HG02610 (cell line): ENCODE data around the gene NASP.

Experiments used
- ATAC-seq: cut with Tn5 transposase; IDR thresholded peaks from one replicate; pipeline ENCODE4 v1.9.1; 2021; ENCODE audit warnings: mild to moderate bottlenecking, moderate library complexity; ENCODE audit not compliant: unreplicated experiment

The NASP gene

GRCh38 chr1:45617618-45618017, 33.8 kb downstream of the NASP start:
- no peak for ATAC-seq

DNA sequence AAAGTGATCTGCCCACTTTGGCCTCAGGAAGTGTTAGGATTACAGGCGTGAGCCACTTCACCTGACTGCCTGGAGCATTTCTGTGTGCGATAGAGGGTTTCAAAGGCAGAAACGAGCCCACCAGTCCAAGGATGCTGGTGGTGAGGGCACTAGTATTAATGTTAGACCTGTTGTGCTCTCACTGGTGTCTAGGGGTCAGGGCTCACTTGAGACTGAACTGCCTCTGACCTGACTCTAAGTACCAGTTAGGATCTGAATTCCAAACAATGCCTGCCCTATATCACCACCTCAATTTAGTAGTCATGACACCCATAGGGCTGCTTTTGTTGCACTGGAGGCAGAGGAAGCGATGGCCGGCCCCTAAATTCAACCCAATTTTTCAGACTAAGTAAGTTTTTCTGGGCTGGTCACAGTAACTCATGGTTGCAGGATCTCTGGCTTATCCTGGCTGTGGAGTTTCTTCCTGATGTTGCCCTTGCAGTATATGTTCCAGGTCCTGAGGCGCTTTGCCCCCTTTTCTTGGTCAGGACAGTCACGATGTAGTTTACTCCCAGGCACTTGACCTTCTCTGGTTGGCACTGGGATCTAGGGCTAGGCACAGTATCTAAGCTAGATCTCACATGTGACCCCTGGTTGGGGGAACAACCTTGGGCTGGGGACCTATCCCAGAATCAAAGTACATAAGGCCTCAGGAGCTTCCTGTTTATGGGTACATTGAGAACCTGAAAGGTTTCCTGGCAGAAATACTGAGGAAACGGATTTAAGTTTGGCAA, 35.5 kb downstream of the NASP start:
- ATAC-seq: no peak

- ATAC-seq: no peak
Measured at GRCh38 chr1:45620588-45621500, 37.0 kb downstream of the NASP start.

GRCh38 chr1:45621501-45621836, 37.6 kb downstream of the NASP start:
- no peak for ATAC-seq

DNA sequence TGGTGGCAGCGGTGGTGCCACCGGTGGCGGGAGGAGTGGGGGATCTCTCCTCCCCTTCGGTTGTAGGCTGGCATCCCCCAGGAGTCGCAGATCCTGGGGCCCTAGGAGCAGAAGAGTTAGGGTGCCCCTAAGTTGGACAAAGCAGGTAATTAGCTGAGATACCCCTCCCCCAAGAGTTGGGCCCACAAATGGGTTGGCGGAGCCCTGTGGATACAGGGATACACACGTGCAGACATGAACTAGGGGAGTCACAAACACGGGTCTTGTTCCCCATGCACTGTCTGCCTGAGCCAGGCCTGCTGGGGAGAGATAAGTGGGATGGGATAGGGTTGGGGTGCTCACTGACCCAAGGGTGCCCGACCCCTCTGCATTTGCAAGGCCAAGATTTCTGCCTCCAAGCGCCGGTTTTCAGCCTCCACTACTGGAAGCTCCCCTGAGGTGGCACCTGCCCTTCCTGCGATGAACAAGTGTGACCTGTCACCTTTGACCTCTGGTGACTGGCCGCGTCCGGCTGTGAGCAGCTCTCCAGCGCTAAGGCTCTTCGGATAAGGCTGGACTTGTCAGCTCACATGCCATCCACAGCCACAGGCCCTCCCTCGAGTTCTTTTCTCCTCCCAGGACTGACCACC, 38.2 kb downstream of the NASP start:
- ATAC-seq: no peak

DNA sequence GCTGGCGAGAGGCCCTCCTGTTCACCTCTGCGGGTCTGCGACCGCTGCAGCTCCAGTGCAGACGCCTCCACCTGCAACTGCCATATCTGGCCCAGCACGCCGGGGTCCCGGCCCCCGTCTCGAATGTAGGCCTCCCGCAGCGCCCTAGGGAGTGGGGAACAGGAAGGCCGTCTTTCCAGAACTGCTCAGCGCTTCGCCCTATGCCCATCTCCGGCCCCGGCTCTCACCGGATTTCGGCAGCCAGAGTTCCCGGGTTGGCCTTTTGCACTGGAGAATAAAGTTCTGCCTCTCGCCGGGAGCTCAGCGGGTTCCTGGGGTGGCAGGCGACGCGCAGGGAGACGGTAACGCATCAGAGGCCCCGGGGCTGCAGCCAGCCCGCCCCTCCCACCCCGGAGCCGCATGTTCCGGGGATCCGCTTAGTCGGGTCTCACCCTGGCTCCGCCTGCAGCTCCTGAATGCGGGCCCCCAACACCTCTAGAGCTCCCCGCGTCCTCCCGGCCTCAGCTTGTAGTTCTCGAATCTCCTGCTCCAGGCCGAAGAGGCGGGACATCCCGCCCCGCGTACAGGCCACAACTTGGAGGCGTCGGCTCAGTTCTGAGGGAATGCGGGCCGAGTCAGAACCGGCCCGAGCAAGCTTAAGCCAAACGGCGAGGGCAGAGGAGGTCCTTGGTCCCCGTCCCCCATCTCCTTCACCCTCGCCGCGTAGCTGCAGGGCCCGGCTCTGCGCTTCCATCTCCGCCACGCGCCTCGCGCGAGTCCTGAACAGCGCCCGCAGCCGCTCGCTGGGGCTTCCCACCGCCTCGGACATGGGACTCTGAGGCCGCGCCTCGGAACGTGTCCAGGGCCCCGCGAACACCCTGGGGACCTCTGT, 38.9 kb downstream of the NASP start:
- no peak for ATAC-seq

GRCh38 chr1:45623972-45624371, 40.1 kb downstream of the NASP start, which contains the start of gene CCDC17:
TSS of gene CCDC17 (minus strand) at chr1:45624054. CDS start at chr1:45623909, 145 bp downstream.
- no peak for ATAC-seq

GRCh38 chr1:45629035-45629434, 45.2 kb downstream of the NASP start:
- ATAC-seq: no peak

DNA sequence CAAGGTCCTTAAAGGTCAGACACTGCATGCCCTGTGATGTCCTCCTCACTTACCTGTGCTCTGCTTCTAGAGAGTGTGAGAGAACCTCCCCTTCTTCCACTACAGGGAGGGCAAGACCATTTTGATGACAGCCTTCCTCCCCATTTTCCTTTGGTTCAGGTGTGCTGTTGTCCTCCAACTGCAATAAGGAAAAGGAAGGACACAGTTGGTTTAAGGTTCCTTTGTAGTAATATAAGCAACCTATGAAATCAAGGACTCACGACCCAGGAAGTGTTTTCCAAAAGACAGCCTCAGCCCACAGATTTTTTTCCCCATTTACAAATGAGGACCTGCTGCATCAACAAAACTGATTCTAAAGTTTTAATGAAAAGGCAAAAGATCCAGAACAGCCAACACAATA, 46.6 kb downstream of the NASP start:
- no peak for ATAC-seq

DNA sequence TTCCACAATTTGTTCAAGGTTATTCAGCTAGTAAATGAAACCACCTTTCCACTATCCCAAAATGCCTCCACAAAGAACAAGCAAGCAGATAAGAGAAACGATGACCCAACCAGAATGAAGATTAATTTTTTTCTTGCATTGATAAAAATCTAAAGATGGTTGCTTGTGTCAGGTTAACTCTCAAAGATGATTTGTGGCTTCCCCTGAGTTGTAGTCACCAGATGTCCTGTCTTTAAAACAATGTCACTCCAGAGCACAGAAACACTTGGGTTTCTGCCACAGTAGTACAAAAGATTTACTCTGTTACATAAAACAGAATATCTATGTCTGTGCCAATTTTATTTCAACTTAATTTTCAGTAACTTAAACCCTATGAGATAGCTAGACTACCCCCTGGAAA, 51.4 kb downstream of the NASP start:
- no peak for ATAC-seq

- ATAC-seq: no peak
Measured at GRCh38 chr1:45640293-45640692, 56.5 kb downstream of the NASP start.

DNA sequence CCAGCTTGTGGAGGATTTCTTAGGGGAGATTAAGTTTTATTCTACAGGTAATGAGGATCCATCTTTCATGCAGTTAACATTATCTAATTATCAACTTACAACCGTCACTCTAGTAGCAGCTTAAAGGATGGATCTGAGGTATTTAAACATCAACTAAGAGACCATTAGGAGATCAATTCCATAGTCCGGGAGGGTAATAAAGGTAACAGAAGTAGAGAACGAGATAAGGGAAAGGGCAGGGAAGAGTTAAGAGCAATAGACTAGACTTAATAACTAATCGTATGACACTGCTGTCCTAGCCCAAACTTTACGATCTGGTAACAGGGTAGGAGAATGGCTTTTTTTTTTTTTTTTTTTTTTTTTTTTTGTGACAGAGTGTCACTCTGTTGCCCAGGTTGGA, 59.5 kb downstream of the NASP start:
- ATAC-seq: no peak

DNA sequence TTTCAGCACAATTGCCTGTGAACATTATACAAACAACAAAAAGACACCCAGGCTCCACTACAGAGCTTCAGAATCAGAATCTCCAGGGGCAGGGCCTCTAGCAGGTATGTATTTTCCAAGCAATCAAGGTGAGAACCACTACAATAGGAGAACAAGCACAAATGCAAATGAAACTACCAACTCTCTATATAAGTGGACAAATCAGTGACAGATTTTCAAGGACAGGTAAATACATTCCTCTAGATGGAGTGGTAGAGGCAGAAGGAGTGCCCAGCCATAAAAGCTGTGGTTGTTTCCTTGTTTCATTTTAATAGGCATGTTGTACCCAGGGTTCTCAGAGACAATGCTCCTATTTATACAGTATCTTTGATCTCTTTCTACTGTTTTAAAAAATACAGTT, 60.1 kb downstream of the NASP start:
- ATAC-seq: no peak

DNA sequence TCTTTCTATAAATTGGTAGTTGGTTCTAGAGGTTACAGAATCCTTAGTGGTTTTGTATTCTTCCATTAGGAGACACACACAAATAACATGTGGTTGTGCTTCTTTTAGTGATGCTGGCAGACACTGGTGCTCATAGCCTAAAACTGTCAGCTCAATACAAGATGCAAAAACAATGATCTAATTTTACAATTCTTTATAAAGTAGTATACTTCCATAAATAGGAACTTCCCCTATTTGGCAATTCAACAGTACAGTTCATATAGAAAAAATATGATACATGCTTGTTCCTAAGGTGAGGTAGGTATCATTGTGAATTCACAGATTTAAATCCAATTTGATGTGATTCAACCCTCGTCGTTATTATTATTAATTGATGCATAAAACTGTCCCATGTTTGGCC, 60.8 kb downstream of the NASP start:
- no peak for ATAC-seq

- ATAC-seq: no peak
Measured at GRCh38 chr1:45647248-45648021, 63.6 kb downstream of the NASP start.

DNA sequence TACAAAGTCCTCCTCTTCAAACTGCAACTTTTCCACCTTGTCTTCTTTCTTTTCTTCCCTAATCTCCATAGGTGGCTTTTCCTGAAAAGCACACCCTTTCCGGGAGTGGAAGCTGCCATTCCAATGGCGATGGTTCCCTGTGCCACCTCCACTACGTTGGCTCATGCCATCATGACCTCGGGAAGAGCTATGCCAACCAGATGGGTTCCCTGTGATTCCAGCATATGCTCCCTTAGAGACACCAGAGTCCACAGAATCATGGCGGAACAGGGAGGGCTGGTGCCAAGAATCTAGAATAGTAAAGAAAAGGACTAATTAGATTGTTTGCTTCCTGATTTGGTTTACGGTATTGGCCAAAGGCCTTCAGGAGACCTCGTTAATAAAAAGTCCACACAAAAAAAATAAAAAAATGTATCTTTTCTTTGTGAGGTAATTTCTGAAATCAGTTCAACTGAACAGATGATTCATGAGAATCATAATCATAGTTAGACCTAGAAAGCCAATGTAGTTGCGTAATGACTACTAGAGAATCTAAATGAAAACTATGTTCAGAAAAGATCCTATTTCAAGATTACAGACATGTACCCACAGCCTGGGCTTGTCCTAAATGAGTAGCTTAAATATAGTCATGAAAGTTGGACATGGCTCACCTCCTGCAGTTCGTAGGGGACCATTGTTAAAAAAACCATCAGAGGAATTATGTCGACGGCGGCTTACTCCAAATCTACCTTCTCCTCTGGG, 70.9 kb downstream of the NASP start:
- ATAC-seq: no peak

- no peak for ATAC-seq
Measured at GRCh38 chr1:45656573-45657226, 72.9 kb downstream of the NASP start.

GRCh38 chr1:45658171-45658570, 74.3 kb downstream of the NASP start:
- no peak for ATAC-seq

DNA sequence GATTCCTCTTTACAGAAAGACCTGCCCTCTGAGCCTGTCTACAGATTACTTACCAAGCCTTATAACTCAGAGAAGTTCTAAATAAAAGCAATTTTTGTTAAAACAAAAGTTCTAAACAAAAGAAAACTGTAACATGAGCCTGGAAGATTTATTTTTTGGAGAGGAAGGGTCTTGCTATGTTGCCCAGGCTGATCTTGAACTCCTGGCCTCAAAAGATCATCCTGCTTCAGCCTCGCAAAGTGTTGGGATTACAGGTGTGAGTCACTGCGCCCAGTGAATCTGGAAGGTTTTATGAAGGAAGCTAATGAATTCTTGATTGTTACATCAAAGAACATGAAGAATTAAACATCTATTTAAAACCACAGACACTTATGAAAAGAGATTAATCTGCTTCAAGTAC, 75.4 kb downstream of the NASP start:
- ATAC-seq: no peak
